Spleen (tissue), 7 donors: Measurements from ENCODE around the gene COL1A1.

Experiments used
- POLR2A ChIP-seq, 3 donors: fragments of 450-650 bp; IDR thresholded peaks; one replicate each; pipeline ENCODE4 v1.5.1; 2017; ENCODE audit warnings: antibody characterized with exemption in 3 of 3, mild to moderate bottlenecking in 1 of 3
- POLR2AphosphoS5 ChIP-seq, 3 donors: sonication (generic); formaldehyde crosslinking; IDR thresholded peaks; one replicate each; pipeline ENCODE4 v1.5.1; 2017; ENCODE audit warnings: antibody characterized with exemption in 3 of 3
- TF ChIP-seq, protein P1 (sequence below), 11 experiments: fragments of 200-600 bp in 7 of 11; fragments of 450-650 bp in 4 of 11; sonication (generic) in 4 of 11; IDR thresholded peaks in 8 of 11; conservative IDR thresholded peaks in 3 of 11; 1 replicate in 7 of 11; 2 replicates in 4 of 11; pipeline versions ENCODE4 v1.4.0 to v1.8.0; 2016 to 2021; ENCODE audit warnings: antibody characterized with exemption in 11 of 11, inconsistent platforms in 4 of 11, mild to moderate bottlenecking in 1 of 11
- donor health status: DM: no; HTN: no; CAD: no; lungs with moderate emphysema.
- donor health status: DM: no; HTN: no; CAD: no.
- donor health status: DM: no; HTN: no; CAD: no.

GRCh38 chr17:50162466-50163254 lies 38.8 kb downstream of the COL1A1 start:
- TF ChIP-seq, protein P1, sequence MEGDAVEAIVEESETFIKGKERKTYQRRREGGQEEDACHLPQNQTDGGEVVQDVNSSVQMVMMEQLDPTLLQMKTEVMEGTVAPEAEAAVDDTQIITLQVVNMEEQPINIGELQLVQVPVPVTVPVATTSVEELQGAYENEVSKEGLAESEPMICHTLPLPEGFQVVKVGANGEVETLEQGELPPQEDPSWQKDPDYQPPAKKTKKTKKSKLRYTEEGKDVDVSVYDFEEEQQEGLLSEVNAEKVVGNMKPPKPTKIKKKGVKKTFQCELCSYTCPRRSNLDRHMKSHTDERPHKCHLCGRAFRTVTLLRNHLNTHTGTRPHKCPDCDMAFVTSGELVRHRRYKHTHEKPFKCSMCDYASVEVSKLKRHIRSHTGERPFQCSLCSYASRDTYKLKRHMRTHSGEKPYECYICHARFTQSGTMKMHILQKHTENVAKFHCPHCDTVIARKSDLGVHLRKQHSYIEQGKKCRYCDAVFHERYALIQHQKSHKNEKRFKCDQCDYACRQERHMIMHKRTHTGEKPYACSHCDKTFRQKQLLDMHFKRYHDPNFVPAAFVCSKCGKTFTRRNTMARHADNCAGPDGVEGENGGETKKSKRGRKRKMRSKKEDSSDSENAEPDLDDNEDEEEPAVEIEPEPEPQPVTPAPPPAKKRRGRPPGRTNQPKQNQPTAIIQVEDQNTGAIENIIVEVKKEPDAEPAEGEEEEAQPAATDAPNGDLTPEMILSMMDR (IDR thresholded peaks at IDR 0.05 in 8 of 11, conservative IDR thresholded peaks at IDR 0.05 in 3 of 11) = no peak
- TF ChIP-seq POLR2AphosphoS5 (IDR thresholded peaks at IDR 0.05) = no peak
- no peak for TF ChIP-seq POLR2A (IDR thresholded peaks at IDR 0.05)
